Eye (tissue), 1 donor: ENCODE measurements around the gene TPP2.

Experiments
- DNase-seq: peaks from one replicate; pipeline ENCODE4 v3.0.0-alpha.2; 2015

Gene TPP2

GRCh38 chr13:102597029-102597961, 509 bp downstream of the TPP2 start:
- DNase-seq = peak; percentile 70

GRCh38 chr13:102598061-102598460, 1.3 kb downstream of the TPP2 start:
- peak; percentile 42 for DNase-seq

DNA sequence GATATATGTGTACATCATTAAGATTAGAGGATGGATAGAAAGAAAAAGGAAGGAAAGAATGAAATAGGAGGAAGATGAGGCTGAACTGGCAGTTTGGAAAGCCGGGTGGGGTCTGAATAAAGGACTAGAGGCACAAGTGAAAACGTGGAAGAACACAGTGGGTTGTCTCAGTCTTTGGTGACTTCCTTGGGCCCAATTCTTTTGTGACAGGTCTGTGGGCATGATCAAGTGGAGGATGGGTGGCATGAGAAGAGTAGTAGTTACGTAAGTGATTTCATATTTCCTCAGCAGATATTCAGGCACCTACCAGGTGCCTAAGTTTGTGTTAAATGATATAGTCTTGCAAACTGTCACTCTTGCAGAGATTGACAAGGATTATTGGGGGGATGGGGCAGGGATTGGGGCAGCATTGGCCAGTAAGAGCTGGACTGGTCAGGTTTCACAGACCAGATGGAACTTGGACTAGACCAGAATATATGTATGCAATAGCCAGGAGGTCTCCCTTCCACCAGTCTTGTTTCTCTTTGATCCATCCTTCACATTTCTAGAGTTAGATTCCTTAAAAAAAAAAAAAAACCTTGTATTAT, 2.7 kb downstream of the TPP2 start:
- DNase-seq = no peak

GRCh38 chr13:102606537-102607309, 9.9 kb downstream of the TPP2 start:
- DNase-seq = no peak

GRCh38 chr13:102608974-102609373, 12.2 kb downstream of the TPP2 start:
- no peak for DNase-seq

DNA sequence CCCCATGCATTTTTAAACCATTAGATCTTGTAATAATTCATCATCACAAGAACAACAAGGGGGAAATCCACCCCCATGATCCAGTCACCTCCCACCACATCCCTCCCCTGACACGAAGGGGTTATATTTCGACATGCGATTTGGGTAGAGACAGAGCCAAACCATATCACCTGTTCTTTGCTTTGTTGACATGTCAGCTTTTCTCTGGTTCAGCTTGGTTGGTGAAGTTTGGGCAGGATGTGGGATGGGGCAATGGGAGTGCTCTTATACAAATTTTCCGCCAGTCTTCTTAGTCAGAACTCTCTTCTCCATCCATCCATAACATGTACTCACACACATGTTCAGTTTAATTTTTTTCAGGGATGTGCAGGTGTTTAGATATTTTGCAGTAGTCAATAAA, 12.9 kb downstream of the TPP2 start:
- no peak for DNase-seq

DNA sequence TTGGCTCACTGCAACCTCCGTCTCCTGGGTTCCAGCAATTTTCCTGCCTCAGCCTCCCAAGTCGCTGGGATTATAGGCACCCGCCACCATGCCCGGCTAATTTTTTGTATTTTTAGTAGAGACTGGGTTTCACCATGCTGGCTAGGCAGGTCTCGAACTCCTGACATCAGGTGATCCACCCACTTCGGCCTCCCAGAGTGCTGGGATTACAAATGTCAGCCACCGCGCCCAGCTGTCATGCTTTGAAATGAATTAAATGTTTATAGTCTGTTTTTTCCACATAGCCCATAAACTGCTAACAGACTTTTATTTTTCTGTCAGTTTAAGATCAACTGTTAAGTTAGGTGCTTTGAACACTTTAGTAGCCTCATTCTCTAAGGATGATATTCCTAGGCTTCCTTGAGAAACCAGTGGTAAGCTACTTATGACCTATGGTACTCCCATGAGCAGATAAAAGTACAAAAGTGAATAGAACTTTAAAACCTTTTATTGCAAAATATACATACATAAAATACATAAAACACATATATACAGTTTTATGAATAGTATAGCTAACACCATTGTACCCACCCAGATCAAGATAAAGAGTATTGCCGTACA, 13.6 kb downstream of the TPP2 start:
- no peak for DNase-seq

DNA sequence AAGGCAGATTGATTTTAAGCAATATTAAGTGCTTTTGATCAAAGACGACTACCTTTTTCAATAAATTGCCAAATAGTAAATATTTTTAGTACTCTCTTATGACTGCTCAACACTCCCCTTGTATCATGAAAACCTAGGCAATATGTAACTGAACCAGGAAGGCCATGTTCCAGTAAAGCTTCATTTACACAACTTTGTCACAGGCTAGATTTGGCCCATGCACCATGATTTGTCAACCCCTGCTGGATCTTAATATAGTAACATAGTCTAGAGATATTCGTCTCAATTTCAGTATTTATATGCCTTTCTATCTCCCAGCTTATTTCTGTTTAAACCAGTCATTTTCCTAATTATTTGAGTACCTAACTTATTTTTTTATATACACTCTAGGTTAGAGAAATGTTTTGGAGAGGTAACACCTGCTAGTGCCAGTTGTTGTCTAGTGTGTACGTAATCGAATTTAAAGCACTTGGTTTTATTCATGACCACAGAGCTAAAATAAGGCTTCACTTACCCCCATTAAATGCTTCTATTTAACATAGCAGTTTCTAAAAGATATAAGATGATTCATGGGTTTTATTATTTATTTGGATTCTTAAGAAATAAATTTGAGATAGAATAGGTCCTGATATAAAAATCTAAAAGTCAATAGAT, 21.0 kb downstream of the TPP2 start:
- DNase-seq = no peak

DNA sequence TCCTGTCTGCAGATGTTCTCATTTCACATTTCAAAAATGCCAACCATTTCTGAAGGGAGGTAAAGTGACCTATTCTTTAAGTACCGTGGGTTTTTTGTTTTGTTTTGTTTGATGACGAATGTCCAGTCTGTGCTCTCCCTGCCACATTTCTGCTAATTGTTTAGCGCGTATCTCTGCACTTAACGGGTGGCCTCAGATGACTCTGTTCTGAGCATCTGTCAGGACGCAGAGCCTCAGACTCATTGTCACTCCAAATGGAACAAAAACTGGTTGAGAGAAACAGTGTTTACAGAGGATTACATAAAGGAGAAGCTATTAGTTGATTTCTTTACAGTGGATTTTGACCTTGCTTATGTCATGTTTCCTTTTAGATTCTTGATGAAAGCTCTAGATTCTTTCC, 23.7 kb downstream of the TPP2 start:
- no peak for DNase-seq

DNA sequence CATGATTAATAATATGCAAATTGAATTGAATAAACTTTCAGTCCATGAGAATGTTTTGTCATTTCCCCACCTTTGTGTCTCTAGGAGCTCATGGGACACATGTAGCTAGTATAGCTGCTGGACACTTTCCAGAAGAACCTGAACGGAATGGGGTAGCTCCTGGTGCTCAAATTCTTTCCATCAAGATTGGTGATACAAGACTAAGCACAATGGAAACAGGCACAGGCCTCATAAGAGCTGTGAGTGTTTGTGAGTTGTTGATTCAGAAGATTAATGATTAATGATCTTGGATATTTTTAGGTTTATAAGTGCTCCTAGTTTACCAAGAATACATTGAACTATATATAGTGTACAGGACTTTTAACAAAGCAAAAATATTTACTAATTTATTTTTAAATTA, 30.1 kb downstream of the TPP2 start:
- DNase-seq = no peak

GRCh38 chr13:102628559-102628958, 31.8 kb downstream of the TPP2 start:
- no peak for DNase-seq

- DNase-seq = no peak
These were observed 34.4 kb downstream of the TPP2 start for GRCh38 chr13:102631198-102631597.

DNA sequence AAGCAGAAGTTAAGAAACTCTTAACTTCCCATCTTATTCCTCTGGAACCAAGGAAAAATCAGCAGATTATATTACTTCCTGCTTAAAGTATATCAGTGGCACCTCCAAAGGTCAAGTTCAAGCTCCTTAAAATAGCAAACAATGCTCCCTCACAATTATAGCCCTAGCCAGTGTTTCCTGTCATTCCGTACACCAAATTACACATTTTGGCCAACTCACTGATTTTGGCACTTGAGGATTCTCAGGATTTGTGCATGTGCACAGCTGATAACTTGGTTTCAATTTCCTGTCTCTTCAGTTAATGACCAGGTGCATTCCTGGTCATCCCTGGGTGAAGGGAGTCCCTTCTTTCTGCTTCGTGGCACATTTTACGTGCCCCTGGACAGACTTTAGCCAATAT, 42.0 kb downstream of the TPP2 start:
- no peak for DNase-seq

- no peak for DNase-seq
These were observed 45.2 kb downstream of the TPP2 start for GRCh38 chr13:102642029-102642428.

DNA sequence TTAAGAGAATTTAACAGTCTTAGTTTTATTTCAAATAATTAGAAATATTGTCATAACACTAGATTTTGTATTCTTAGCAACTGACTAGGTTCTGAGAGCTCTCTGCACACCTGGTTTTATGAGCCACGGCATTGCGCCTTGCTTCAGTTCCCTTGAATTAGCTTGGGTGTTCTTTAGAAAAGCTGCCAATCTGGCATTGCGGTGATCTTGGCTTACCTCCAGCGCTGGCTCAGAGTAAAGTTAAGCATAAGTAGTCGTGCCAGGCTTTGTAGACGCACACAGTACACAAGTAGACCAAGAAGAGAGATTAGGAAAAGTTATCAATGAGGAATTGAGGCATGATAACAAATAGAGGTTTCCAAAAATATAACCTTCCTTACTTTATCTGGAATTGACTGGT, 45.7 kb downstream of the TPP2 start:
- no peak for DNase-seq

GRCh38 chr13:102643656-102644055, 46.9 kb downstream of the TPP2 start:
- no peak for DNase-seq

- DNase-seq = no peak
These were observed 48.9 kb downstream of the TPP2 start for GRCh38 chr13:102645701-102646100.

- no peak for DNase-seq
These were observed 51.3 kb downstream of the TPP2 start for GRCh38 chr13:102648046-102648445.

GRCh38 chr13:102650444-102650843, 53.7 kb downstream of the TPP2 start:
- DNase-seq = no peak

GRCh38 chr13:102651392-102651791, 54.6 kb downstream of the TPP2 start:
- no peak for DNase-seq

DNA sequence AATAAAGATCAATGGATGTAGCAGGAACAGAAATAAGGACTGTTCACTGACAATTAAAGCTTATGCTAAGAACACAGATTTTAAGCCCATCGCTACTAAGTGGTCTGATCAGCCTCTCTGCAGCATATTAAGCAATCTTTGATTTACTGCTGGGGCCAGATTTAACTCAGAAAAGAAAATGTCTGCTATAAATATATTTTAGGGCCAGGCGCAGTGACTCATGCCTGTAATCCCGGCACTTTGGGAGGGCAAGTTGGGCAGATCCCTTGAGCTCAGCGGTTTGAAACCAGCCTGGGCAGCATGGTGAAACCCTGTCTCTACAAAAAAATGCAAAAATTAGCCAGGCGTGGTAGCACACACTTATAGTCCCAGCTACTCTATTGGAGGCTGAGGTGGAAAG, 55.1 kb downstream of the TPP2 start:
- no peak for DNase-seq

DNA sequence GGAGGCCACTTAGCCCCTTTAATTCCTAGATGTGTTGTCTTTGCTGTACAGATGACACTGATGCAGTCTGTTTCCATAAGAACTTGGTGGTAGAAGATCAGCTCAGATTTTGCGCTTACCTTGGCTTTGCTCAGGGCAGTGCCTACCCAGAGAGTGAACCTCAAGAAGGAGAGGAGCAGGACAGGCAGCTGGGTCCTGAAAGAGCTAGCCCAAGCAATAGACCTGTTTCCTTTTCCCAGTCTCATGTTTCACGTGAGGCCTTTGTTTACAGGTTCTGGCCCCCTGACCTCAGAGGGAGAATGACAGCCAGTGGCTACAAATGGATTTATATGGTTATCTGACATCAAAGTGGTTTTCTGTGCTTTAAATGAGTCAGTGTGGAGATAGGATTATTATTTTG, 58.0 kb downstream of the TPP2 start:
- DNase-seq = no peak

GRCh38 chr13:102657630-102658029, 60.8 kb downstream of the TPP2 start:
- DNase-seq = no peak
